BLaER1 (cell line): Measurements from ENCODE around the gene SPINK9.

Experiments
- H3K27ac ChIP-seq: shearing (Covaris generic); formaldehyde crosslinking; 2 replicates; pipeline ENCODE4 v1.8.1; 2022
- H3K27me3 ChIP-seq: shearing (Covaris generic); formaldehyde crosslinking; 2 replicates; pipeline ENCODE4 v1.8.1; 2022
- H3K36me3 ChIP-seq: shearing (Covaris generic); formaldehyde crosslinking; 2 replicates; pipeline ENCODE4 v1.8.1; 2022
- H3K4me1 ChIP-seq: shearing (Covaris generic); formaldehyde crosslinking; 2 replicates; pipeline ENCODE4 v1.8.1; 2022
- H3K4me2 ChIP-seq: shearing (Covaris generic); formaldehyde crosslinking; 2 replicates; pipeline ENCODE4 v1.8.1; 2022
- H3K4me3 ChIP-seq: shearing (Covaris generic); formaldehyde crosslinking; 2 replicates; pipeline ENCODE4 v1.8.1; 2022
- H3K9ac ChIP-seq: shearing (Covaris generic); formaldehyde crosslinking; 2 replicates; pipeline ENCODE4 v1.8.1; 2022
- H3K9me3 ChIP-seq: shearing (Covaris generic); formaldehyde crosslinking; 2 replicates; pipeline ENCODE4 v1.8.1; 2022
- H4K20me1 ChIP-seq: shearing (Covaris generic); formaldehyde crosslinking; 2 replicates; pipeline ENCODE4 v1.8.1; 2022
- Cebpa-rat ChIP-seq: shearing (Covaris generic); IDR thresholded peaks from 2 replicates; pipeline ENCODE4 v1.8.1; 2022

The SPINK9 gene

GRCh38 chr5:148333262-148333849 is 2.0 kb upstream of the SPINK9 start:
- Histone ChIP-seq H3K27me3 (no peaks in the 10 kb centered on the region), H3K4me1 (no peaks in the 10 kb centered on the region), H3K27ac (no peak overlapping the region), H3K9ac (no peak overlapping the region), H3K36me3 (no peaks in the 10 kb centered on the region), H4K20me1 (no peaks in the 10 kb centered on the region), H3K4me3 (no peak overlapping the region), H3K9me3 (no peaks in the 10 kb centered on the region), H3K4me2 (no peak overlapping the region)
- TF ChIP-seq Cebpa-rat: no peak

GRCh38 chr5:148336704-148337435 is 1.5 kb downstream of the SPINK9 start:
- TF ChIP-seq Cebpa-rat: no peak
- no peaks in the 10 kb centered on the region for H3K36me3 ChIP-seq
- H3K27ac ChIP-seq: no peak overlapping the region
- H3K4me2 ChIP-seq: no peak overlapping the region
- H3K9ac ChIP-seq: no peak overlapping the region
- no peaks in the 10 kb centered on the region for H3K27me3 ChIP-seq
- H3K9me3 ChIP-seq: no peaks in the 10 kb centered on the region
- no peaks in the 10 kb centered on the region for H4K20me1 ChIP-seq
- H3K4me3 ChIP-seq: no peak overlapping the region
- H3K4me1 ChIP-seq: no peaks in the 10 kb centered on the region

GRCh38 chr5:148342371-148343045 is 7.1 kb downstream of the SPINK9 start:
- no peak overlapping the region for H3K4me3 ChIP-seq
- no peak overlapping the region for H3K4me2 ChIP-seq
- H3K27ac ChIP-seq: no peak overlapping the region
- H3K4me1 ChIP-seq: no peaks in the 10 kb centered on the region
- no peaks in the 10 kb centered on the region for H3K36me3 ChIP-seq
- H3K27me3 ChIP-seq: no peaks in the 10 kb centered on the region
- H3K9me3 ChIP-seq: no peaks in the 10 kb centered on the region
- no peaks in the 10 kb centered on the region for H4K20me1 ChIP-seq
- H3K9ac ChIP-seq: no peak overlapping the region
- TF ChIP-seq Cebpa-rat: no peak

DNA sequence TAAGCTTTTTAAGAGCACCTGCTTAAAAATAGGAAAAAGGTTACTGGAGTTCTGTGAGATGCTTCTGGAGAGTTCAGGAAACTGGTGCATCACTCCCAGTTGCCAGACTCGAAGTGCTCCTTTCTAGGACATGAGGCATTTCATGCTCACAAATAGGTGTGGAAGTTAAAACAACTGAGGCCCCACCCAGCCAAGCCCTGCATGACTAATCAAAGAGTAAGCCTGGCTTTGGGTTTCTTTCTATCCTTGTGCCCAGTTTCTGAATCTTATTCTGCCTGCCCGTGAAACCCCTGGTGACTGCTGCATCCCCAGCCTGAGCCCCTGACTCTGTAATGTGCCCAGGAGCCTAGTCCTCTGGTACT is 7.7 kb downstream of the SPINK9 start:
- Histone ChIP-seq H3K9ac (no peak overlapping the region), H4K20me1 (no peaks in the 10 kb centered on the region), H3K9me3 (no peaks in the 10 kb centered on the region), H3K36me3 (no peaks in the 10 kb centered on the region), H3K27ac (no peak overlapping the region), H3K4me1 (no peaks in the 10 kb centered on the region), H3K27me3 (no peaks in the 10 kb centered on the region), H3K4me3 (no peak overlapping the region), H3K4me2 (no peak overlapping the region)
- TF ChIP-seq Cebpa-rat: no peak

DNA sequence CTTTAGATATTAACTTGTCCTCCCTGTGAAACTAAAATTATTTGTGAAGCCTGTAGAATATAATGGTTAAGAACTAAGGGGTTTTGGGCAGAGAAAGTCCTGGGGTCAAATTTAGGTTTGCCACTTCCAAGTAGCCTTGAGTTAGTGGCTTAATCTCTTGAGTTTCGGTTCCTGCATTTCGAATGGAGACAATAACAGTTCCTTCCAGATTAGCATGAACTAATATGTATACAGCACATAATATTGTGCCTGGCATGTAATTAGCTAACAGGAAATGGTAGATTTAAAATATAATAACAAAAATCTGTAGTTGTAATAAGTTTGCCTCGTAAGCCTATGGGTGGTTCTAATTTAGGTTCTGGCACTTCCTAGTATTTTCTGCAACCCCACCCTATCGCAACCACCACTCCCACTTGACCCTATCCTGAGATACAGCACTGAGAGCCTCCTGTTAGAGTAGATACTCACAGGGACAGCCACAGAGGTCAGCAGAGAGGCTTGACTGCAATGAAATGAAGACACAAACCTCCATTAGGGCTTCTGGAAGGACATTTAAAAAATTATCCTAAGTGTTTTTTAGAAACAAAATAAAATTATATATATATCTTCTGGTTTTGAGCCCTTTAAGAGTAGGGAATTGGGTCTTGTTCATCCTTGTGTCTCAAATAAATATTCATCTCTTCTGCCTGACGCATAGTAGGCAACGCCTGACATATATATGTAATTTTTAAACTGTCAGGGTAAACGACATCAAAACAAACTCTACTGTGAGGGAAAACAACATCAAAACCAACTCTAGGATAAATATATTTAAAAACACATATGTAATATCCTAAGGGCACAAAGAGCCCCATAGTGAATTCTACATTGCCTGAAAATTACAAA is 8.5 kb downstream of the SPINK9 start:
- no peak for TF ChIP-seq Cebpa-rat
- Histone ChIP-seq H3K9me3 (no peaks in the 10 kb centered on the region), H3K4me2 (no peak overlapping the region), H3K4me1 (no peaks in the 10 kb centered on the region), H3K27me3 (no peaks in the 10 kb centered on the region), H3K9ac (no peak overlapping the region), H3K27ac (no peak overlapping the region), H3K4me3 (no peak overlapping the region), H4K20me1 (no peaks in the 10 kb centered on the region), H3K36me3 (no peaks in the 10 kb centered on the region)

GRCh38 chr5:148347706-148348105 is 12.3 kb downstream of the SPINK9 start:
- no peaks in the 10 kb centered on the region for H3K4me1 ChIP-seq
- no peak for TF ChIP-seq Cebpa-rat
- H3K4me3 ChIP-seq: no peak overlapping the region
- no peaks in the 10 kb centered on the region for H4K20me1 ChIP-seq
- H3K9ac ChIP-seq: no peak overlapping the region
- H3K4me2 ChIP-seq: no peak overlapping the region
- H3K27me3 ChIP-seq: no peaks in the 10 kb centered on the region
- H3K36me3 ChIP-seq: no peaks in the 10 kb centered on the region
- no peaks in the 10 kb centered on the region for H3K9me3 ChIP-seq
- H3K27ac ChIP-seq: no peak overlapping the region

GRCh38 chr5:148352696-148353095 is 17.3 kb downstream of the SPINK9 start:
- H3K9me3 ChIP-seq: no peaks in the 10 kb centered on the region
- H3K4me3 ChIP-seq: no peak overlapping the region
- H3K9ac ChIP-seq: no peak overlapping the region
- TF ChIP-seq Cebpa-rat: no peak
- no peaks in the 10 kb centered on the region for H3K36me3 ChIP-seq
- H3K4me1 ChIP-seq: peaks cover 13% of the 10 kb centered on the region; the same call in 1 of the 2 replicates
- H3K27me3 ChIP-seq: no peaks in the 10 kb centered on the region
- H3K4me2 ChIP-seq: no peak overlapping the region
- H3K27ac ChIP-seq: no peak overlapping the region
- H4K20me1 ChIP-seq: no peaks in the 10 kb centered on the region

- no peak overlapping the region for H3K9ac ChIP-seq
- no peak overlapping the region for H3K27ac ChIP-seq
- H3K27me3 ChIP-seq: no peaks in the 10 kb centered on the region
- H3K4me1 ChIP-seq: peaks cover 13% of the 10 kb centered on the region; the same call in 1 of the 2 replicates
- H3K9me3 ChIP-seq: no peaks in the 10 kb centered on the region
- TF ChIP-seq Cebpa-rat: no peak
- H3K36me3 ChIP-seq: no peaks in the 10 kb centered on the region
- H3K4me2 ChIP-seq: no peak overlapping the region
- H4K20me1 ChIP-seq: no peaks in the 10 kb centered on the region
- H3K4me3 ChIP-seq: no peak overlapping the region
Measured at GRCh38 chr5:148353634-148354033, 18.3 kb downstream of the SPINK9 start.

GRCh38 chr5:148364343-148364742 is 29.0 kb downstream of the SPINK9 start:
- Histone ChIP-seq H3K4me1 (no peaks in the 10 kb centered on the region), H3K27me3 (no peaks in the 10 kb centered on the region), H3K9me3 (0 out of 2 replicates have a peak, but pooled peaks cover 5% of the 10 kb centered on the region), H3K36me3 (no peaks in the 10 kb centered on the region), H4K20me1 (no peaks in the 10 kb centered on the region), H3K4me3 (no peak overlapping the region), H3K9ac (no peak overlapping the region), H3K27ac (no peak overlapping the region), H3K4me2 (no peak overlapping the region)
- no peak for TF ChIP-seq Cebpa-rat

DNA sequence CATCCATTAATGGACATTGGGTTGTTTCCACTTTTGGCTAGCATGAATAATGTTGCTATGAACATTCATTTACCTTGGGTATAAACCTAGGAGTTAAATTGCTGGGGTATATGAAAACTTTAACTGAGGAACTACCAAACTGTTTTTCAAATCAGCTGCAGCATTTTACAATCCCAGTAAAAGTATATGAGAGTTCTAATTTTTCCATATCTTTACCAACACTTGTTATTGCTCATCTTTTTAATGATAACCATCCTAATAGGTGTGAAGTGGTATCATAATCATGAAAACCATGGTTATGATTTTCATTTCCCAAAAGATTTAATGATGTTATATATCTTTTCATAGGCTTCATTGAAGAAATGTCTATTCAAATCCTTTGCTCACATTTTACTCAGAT is 32.9 kb downstream of the SPINK9 start:
- Histone ChIP-seq H3K27me3 (no peaks in the 10 kb centered on the region), H3K27ac (no peak overlapping the region), H3K9ac (no peak overlapping the region), H3K4me2 (no peak overlapping the region), H3K4me3 (no peak overlapping the region), H3K4me1 (no peaks in the 10 kb centered on the region), H3K36me3 (no peaks in the 10 kb centered on the region), H4K20me1 (no peaks in the 10 kb centered on the region), H3K9me3 (0 out of 2 replicates have a peak, but pooled peaks cover 5% of the 10 kb centered on the region)
- TF ChIP-seq Cebpa-rat: no peak
